Adrenal gland (tissue), 5 donors: ENCODE measurements around the gene FFAR1.

Experiments
- POLR2A ChIP-seq, 2 donors: fragments of 450-650 bp; IDR thresholded peaks; one replicate each; pipeline ENCODE4 v1.6.1; 2017; ENCODE audit warnings: antibody characterized with exemption in 2 of 2, mild to moderate bottlenecking in 2 of 2, moderate library complexity in 1 of 2
- TF ChIP-seq, protein P1 (sequence below), 6 experiments: fragments of 450-650 bp in 4 of 6; fragments of 200-600 bp in 2 of 6; sonication (generic) in 1 of 6; IDR thresholded peaks; 1 replicate in 5 of 6; 2 replicates in 1 of 6; pipeline versions ENCODE4 v1.5.1 to v1.8.0; 2016 to 2021; ENCODE audit warnings: antibody characterized with exemption in 6 of 6, mild to moderate bottlenecking in 2 of 6, moderate library complexity in 1 of 6
- donor health status: DM: no; HTN: no; CAD: no.

DNA sequence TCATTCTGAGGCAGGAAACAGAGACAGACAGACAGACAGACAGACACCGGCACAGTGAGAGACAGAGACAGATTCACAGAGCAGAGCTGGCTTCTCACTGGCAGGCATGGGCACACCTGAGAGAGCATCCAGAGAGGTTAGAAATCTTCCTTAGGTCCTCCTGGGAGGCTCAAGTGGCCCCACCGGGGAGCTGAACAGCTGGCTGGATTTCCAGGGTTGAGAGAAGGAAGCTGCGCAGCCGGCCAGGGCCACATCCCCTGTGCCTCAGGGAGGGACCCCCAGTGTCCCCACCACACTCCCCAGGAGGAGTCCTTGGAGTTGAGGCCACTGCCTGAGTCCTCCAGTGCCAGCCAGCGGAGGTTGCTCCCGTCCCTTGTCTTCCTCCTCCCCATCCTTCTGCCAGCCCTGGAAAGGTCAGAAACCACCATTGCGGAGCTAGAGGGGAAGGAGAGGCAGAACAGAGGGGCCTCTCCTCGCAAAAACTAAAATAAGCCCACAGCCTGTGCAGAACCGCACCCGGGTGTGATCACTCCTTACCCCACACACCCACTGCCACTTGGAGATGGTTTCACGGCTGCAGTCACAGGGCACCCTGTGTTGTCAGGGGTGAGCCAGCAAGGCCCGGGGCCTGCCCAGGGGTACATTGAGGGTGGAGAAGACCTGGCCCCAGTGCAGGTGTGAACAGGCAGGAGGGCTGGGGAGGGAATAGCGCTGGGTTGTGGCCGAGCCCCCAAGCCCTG lies 14.7 kb downstream of the FFAR1 start:
- no peak for TF ChIP-seq POLR2A (IDR thresholded peaks at IDR 0.05)
- TF ChIP-seq, protein P1, sequence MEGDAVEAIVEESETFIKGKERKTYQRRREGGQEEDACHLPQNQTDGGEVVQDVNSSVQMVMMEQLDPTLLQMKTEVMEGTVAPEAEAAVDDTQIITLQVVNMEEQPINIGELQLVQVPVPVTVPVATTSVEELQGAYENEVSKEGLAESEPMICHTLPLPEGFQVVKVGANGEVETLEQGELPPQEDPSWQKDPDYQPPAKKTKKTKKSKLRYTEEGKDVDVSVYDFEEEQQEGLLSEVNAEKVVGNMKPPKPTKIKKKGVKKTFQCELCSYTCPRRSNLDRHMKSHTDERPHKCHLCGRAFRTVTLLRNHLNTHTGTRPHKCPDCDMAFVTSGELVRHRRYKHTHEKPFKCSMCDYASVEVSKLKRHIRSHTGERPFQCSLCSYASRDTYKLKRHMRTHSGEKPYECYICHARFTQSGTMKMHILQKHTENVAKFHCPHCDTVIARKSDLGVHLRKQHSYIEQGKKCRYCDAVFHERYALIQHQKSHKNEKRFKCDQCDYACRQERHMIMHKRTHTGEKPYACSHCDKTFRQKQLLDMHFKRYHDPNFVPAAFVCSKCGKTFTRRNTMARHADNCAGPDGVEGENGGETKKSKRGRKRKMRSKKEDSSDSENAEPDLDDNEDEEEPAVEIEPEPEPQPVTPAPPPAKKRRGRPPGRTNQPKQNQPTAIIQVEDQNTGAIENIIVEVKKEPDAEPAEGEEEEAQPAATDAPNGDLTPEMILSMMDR (IDR thresholded peaks at IDR 0.05) = no peak
